PFSK-1 (cell line): ENCODE measurements around the gene PRR33.

Source experiments
- FOXP2 ChIP-seq: optimal IDR thresholded peaks from 2 replicates; pipeline ENCODE3; 2011; ENCODE audit warnings: borderline replicate concordance, control low read depth, inconsistent platforms; ENCODE audit not compliant: insufficient read depth; ENCODE audit errors: extremely low read length, extremely low read depth
- POLR2AphosphoS5 ChIP-seq: IDR thresholded peaks from 2 replicates; pipeline ENCODE4 v1.6.1; 2012; ENCODE audit warnings: low read depth, mild to moderate bottlenecking, control low read depth, low read length, moderate library complexity
- SIN3A ChIP-seq: IDR thresholded peaks from 2 replicates; pipeline ENCODE4 v1.6.1; 2012; ENCODE audit warnings: mild to moderate bottlenecking, low read length, moderate library complexity, borderline replicate concordance; ENCODE audit not compliant: insufficient read depth
- TAF1 ChIP-seq: IDR thresholded peaks from 2 replicates; pipeline ENCODE4 v1.6.1; 2012; ENCODE audit warnings: low read length, control low read depth, borderline replicate concordance; ENCODE audit not compliant: insufficient read depth
- TF ChIP-seq, protein P1 (sequence below), 2 experiments: IDR thresholded peaks; 2 replicates each; pipeline versions ENCODE4 v1.6.1 to v1.8.0; 2011 to 2012; ENCODE audit warnings: low read depth in 2 of 2, low read length in 2 of 2, control low read depth in 1 of 2, inconsistent platforms in 1 of 2, mild to moderate bottlenecking in 1 of 2, moderate library complexity in 1 of 2; ENCODE audit not compliant: insufficient read depth in 1 of 2

- no peak for TF ChIP-seq TAF1
- no peak for TF ChIP-seq POLR2AphosphoS5
- TF ChIP-seq SIN3A, result no peak
- TF ChIP-seq, protein P1, sequence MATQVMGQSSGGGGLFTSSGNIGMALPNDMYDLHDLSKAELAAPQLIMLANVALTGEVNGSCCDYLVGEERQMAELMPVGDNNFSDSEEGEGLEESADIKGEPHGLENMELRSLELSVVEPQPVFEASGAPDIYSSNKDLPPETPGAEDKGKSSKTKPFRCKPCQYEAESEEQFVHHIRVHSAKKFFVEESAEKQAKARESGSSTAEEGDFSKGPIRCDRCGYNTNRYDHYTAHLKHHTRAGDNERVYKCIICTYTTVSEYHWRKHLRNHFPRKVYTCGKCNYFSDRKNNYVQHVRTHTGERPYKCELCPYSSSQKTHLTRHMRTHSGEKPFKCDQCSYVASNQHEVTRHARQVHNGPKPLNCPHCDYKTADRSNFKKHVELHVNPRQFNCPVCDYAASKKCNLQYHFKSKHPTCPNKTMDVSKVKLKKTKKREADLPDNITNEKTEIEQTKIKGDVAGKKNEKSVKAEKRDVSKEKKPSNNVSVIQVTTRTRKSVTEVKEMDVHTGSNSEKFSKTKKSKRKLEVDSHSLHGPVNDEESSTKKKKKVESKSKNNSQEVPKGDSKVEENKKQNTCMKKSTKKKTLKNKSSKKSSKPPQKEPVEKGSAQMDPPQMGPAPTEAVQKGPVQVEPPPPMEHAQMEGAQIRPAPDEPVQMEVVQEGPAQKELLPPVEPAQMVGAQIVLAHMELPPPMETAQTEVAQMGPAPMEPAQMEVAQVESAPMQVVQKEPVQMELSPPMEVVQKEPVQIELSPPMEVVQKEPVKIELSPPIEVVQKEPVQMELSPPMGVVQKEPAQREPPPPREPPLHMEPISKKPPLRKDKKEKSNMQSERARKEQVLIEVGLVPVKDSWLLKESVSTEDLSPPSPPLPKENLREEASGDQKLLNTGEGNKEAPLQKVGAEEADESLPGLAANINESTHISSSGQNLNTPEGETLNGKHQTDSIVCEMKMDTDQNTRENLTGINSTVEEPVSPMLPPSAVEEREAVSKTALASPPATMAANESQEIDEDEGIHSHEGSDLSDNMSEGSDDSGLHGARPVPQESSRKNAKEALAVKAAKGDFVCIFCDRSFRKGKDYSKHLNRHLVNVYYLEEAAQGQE (IDR thresholded peaks at IDR 0.05; ENCODE audit: insufficient read depth in 1 of 2, low read depth in 2 of 2, low read length in 2 of 2), result no peak
- TF ChIP-seq FOXP2, result no peak
These were observed 22.9 kb downstream of the PRR33 start for GRCh38 chr11:1868636-1869291.
